Measurements from ENCODE around the gene KLHL18.
"Not testable (repeated sequence)": the region's sequence is repeated elsewhere in the genome, so short reads cannot be mapped to it uniquely, and the experiment has no call there.

The KLHL18 gene

DNA sequence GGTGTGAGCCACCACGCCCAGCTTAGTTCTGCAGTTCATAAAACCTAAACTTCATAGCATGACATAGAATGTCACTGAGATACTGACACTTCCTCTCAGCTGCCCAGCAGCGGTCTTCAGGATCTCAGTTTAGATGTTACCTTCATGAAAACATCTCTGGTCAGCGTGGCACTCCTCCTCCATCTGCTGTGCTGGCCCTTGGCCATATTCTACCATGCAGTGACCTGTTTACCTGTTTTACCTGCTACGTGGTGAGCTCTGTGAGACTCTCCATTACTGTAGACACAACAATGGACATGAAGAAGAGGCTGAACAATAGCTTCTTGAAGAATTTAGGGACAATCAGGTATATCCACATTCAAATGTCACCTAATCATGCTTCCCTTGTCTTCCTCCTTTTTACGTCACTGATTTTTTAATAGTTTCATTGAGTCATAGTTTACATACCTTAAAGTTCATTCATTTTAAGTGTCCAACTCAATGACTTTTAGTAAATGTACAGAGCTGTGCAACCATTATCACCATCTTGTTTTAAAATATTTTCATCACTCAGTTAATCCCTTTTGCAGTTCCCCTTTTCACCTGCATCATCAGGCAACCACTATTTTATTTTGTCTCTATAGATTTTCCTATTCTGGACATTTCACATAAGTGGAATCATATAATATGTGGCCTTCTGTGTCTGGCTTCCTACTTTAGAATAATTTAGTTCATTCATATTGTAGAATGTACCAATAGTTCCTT, 65.8 kb downstream of the KLHL18 start:
- H3K4me3 ChIP-seq (ENCODE audit: low read depth, low read length), result no peak overlapping the region
- TF ChIP-seq, protein P1, sequence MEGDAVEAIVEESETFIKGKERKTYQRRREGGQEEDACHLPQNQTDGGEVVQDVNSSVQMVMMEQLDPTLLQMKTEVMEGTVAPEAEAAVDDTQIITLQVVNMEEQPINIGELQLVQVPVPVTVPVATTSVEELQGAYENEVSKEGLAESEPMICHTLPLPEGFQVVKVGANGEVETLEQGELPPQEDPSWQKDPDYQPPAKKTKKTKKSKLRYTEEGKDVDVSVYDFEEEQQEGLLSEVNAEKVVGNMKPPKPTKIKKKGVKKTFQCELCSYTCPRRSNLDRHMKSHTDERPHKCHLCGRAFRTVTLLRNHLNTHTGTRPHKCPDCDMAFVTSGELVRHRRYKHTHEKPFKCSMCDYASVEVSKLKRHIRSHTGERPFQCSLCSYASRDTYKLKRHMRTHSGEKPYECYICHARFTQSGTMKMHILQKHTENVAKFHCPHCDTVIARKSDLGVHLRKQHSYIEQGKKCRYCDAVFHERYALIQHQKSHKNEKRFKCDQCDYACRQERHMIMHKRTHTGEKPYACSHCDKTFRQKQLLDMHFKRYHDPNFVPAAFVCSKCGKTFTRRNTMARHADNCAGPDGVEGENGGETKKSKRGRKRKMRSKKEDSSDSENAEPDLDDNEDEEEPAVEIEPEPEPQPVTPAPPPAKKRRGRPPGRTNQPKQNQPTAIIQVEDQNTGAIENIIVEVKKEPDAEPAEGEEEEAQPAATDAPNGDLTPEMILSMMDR (IDR thresholded peaks at IDR 0.05; ENCODE audit: low read depth, low read length, missing control alignments), result no peak
- no peak for DNase-seq (ENCODE audit: low read depth)
- in situ Hi-C loops (cut with HindIII; ENCODE audit: low sequenced_read_pairs), result no loop called here

DNA sequence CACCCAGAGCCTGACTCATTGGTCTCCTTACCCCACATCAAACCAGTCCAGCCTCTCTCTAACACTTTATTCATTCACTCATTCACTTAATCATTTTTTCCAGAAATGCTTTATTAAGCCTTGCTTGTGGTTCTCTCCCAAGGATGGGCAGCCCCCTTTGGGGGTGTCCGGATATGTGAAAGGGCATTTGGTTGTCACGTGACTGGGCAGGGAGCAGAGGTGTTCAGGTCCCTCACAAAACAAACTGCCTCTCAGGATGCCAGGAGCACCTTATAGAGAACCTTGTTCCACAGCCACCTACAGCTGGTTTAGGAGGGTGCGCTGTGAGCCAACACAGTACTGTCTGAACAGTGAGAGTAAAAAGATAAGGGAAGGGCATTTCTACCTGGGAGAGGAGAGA, 72.3 kb downstream of the KLHL18 start:
- in situ Hi-C loops (cut with HindIII; ENCODE audit: low sequenced_read_pairs), result no loop called here
- TF ChIP-seq, protein P1 (IDR thresholded peaks at IDR 0.05; ENCODE audit: low read depth, low read length, missing control alignments), result no peak
- no peak overlapping the region for H3K4me3 ChIP-seq (ENCODE audit: low read depth, low read length)
- no peak for DNase-seq (ENCODE audit: low read depth)

DNA sequence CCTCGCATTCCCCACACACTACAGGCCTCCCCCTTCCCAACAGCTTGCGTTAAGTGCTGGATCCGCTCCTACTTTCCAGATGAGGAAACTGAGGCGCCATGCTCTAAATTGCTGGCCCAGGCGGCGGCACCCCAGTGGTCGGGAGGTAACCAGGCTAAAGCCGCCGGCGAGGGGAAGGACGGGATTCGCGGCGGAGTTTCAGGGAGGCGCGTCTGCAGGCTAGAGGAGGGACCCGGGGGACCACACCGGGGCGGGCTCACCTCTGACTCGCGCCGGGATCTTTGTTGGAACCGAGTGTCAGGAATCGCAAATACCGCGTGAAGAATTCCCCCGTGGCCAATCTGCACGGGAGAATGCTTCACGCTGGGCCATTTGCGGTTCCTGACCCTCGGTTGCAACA, 73.5 kb downstream of the KLHL18 start:
- DNase-seq (ENCODE audit: low read depth), result no peak
- no peak overlapping the region for H3K4me3 ChIP-seq (ENCODE audit: low read depth, low read length)
- TF ChIP-seq, protein P1 (IDR thresholded peaks at IDR 0.05; ENCODE audit: low read depth, low read length, missing control alignments), result no peak
- in situ Hi-C loops (cut with HindIII; ENCODE audit: low sequenced_read_pairs), result no loop called here

DNA sequence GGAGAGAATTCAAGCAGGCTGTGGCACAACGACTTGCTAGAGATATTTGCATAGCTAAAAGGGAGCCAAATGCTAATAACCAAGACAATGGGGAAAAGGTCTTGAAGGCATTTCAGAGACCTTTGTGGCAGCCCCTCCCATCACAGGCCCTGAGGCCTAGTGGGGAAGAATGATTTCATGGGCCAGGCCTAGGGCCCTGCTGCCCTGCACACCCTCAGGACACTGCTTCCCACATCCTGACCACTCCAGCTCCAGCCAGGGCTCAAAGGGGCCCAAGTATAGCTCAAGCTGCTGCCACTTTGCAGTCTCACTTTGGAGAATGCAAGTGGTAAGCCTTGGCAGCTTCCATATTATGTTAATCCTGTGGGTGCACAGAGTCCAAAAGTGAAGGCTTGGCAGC, 76.6 kb downstream of the KLHL18 start:
- TF ChIP-seq, protein P1 (IDR thresholded peaks at IDR 0.05; ENCODE audit: low read depth, low read length, missing control alignments), result no peak
- no peak overlapping the region for H3K4me3 ChIP-seq (ENCODE audit: low read depth, low read length)
- no peak for DNase-seq (ENCODE audit: low read depth)
- in situ Hi-C loops (cut with HindIII; ENCODE audit: low sequenced_read_pairs), result no loop called here

DNA sequence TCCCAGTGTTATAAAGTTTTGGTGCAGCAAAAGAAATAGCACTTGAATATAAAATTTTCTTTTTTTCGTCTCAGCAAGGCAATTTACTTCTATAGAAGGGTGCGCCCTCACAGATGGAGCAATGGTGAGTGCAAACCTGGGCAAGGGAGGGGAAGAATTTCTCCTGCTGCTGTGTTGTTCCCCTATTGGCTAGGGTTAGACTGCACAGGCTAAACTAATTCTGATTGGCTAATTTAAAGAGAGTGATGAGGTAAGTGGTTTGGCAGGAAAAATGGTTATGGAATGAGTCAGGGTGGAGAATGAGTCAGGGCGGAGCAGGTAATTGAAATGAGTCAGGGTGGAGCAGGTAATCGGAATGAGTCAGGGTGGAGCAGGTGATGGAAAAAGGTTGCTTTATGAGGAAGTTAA, 77.4 kb downstream of the KLHL18 start:
- DNase-seq (ENCODE audit: low read depth); in situ Hi-C loops (cut with HindIII; ENCODE audit: low sequenced_read_pairs); H3K4me3 ChIP-seq (ENCODE audit: low read depth, low read length): not testable (repeated sequence)

DNA sequence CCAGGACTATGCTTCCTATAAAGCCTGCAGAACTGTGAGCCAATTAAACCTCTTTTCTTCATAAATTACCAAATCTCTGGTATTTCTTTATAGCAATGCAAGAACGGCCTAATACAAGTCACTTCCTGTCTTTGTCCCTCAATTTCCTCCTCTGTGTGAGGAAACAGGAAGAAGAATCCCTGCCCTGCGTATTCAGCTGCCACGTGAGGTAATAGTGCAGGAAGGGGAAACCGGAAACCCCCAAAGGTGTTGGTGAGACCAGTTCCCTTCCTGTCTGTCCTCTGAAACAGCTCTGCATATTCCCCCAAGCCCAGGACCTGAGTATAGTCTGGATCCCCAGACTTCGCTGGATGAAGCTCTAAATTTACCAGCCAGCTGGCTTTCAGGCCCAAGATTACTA, 80.0 kb downstream of the KLHL18 start:
- in situ Hi-C loops (cut with HindIII; ENCODE audit: low sequenced_read_pairs), result no loop called here
- TF ChIP-seq, protein P1 (IDR thresholded peaks at IDR 0.05; ENCODE audit: low read depth, low read length, missing control alignments), result no peak
- no peak overlapping the region for H3K4me3 ChIP-seq (ENCODE audit: low read depth, low read length)
- DNase-seq (ENCODE audit: low read depth), result no peak

DNA sequence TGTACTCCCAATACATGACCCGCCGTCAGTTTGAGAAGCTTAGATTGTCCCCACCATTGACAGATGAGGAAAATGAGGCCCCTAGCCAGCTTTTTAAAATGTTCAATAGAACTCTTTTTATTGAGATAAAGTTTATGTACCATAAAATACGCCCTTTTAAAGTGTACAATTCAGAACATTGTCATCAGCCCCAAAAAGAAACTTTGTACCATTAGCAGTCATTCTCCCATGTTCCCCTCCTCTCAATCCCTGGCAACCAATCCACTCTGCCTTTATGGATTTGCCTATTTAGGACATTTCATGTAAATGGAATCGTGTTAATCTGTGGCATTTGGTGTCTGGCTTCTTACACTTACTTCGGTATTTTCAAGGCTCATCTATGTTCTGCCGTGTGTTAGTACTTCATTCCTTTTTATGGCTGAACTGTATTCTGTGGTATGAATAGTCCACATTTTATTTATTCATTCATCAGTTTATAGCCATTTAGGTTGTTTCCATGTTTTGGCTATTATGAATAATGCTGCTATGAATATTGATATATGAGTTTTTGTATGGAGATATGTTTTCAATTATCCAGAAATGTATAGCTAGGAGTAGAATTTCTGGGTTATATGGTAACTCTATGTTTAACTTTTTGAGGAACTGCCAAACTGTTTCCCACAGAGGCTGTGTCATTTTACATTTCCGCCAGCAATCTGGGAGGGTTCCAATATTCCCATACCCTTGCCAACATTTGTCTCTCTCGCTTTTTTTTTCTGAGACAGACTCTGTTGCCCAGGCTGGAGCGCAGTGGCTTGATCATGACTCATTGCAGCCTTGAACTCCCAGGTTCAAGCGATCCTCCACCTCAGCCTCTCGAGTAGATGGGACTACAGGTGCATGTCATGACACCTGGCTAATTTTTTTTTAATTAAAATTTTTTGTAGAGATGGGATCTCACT, 82.7 kb downstream of the KLHL18 start:
- H3K4me3 ChIP-seq (ENCODE audit: low read depth, low read length), result no peak overlapping the region
- DNase-seq (ENCODE audit: low read depth), result peak; percentile 71
- in situ Hi-C loops (cut with HindIII; ENCODE audit: low sequenced_read_pairs), result no loop called here
- TF ChIP-seq, protein P1 (IDR thresholded peaks at IDR 0.05; ENCODE audit: low read depth, low read length, missing control alignments), result no peak
